ENCODE results near the gene CBLN2. TPM values are rescaled to one million over a fixed set of nuclear protein-coding genes. Genes with fewer than 3 reads are reported as not detected.

Gene CBLN2
- total and polyA plus RNA-seq, 2 experiments from 2014 or later = not detected

- no peak overlapping the region for H2AFZ ChIP-seq
- H4K20me1 ChIP-seq (replicated peaks; ENCODE audit: insufficient read depth) = no peaks in the 10 kb centered on the region
- TF ChIP-seq JUNB (IDR thresholded peaks at IDR 0.05; ENCODE audit: unreplicated experiment) (no peak), ETS1 (IDR thresholded peaks at IDR 0.05) (no peak)
- Mint-ChIP-seq H3K36me3 (ENCODE audit: low read depth) (no peaks in the 10 kb centered on the region; the same call in 1 of the 3 replicates), H3K4me3 (no peak overlapping the region), H3K9me3 (peaks cover 61% of the 10 kb centered on the region), H3K27ac (no peak overlapping the region), H3K27me3 (ENCODE audit: insufficient read depth, low read depth, poor library complexity) (peaks cover 2% of the 10 kb centered on the region), H3K4me1 (no peaks in the 10 kb centered on the region)
- H3K36me3 ChIP-seq (ENCODE audit: insufficient read depth) = 0 out of 2 replicates have a peak, but pooled peaks cover 11% of the 10 kb centered on the region
- H3K79me2 ChIP-seq (replicated peaks; ENCODE audit: insufficient read depth) = no peaks in the 10 kb centered on the region
- H3K4me1 ChIP-seq (ENCODE audit: insufficient read depth) = no peaks in the 10 kb centered on the region
- H3K27me3 ChIP-seq (ENCODE audit: insufficient read depth) = no peaks in the 10 kb centered on the region
- H3K4me2 ChIP-seq = no peak overlapping the region
- H3F3A ChIP-seq (replicated peaks; ENCODE audit: low read depth) = no peaks in the 10 kb centered on the region
- ATAC-seq = no peak
- no peak overlapping the region for H3K27ac ChIP-seq (ENCODE audit: low read depth)
- no peak for DNase-seq (ENCODE audit: low spot score)
- H3K9me2 ChIP-seq (ENCODE audit: insufficient read depth) = no peaks in the 10 kb centered on the region
- H3K4me3 ChIP-seq = no peak overlapping the region
Measured at GRCh38 chr18:72492497-72492896, 51.6 kb downstream of the CBLN2 start.

All from GM23338 (cell line).